ENCODE results near the gene PDAP1. TPM values are rescaled to one million over a fixed set of nuclear protein-coding genes. Genes with fewer than 3 reads are reported as not detected.
A peak's percentile ranks its signal among the peaks of the same experiment; 100 is the strongest.

PDAP1 gene
- total RNA-seq, 1 experiment from 2014 or later, result 180 TPM

- TF ChIP-seq CTCF (IDR thresholded peaks at IDR 0.05; ENCODE audit: insufficient read depth in 1 of 2, low read depth in 1 of 2, low read length in 1 of 2, severe bottlenecking in 1 of 2, unreplicated experiment in 1 of 2), result no peak
- peaks cover 14% of the 10 kb centered on the region for H3K4me1 Mint-ChIP-seq (ENCODE audit: low read depth, unreplicated experiment)
- H3K4me1 ChIP-seq, result peaks cover 59% of the 10 kb centered on the region
- no peaks in the 10 kb centered on the region for H3K27me3 ChIP-seq (replicated peaks; ENCODE audit: control insufficient read depth, insufficient read depth, low read length)
- no peak for DNase-seq
- no peak overlapping the region for H3K4me3 Mint-ChIP-seq (ENCODE audit: unreplicated experiment)
- POLR2A ChIA-PET, result no interaction called here
- H3K36me3 ChIP-seq (ENCODE audit: control insufficient read depth, insufficient read depth, low read length), result peaks cover 16% of the 10 kb centered on the region
- H3K9me3 ChIP-seq, result no peaks in the 10 kb centered on the region
- H3K9me3 Mint-ChIP-seq (ENCODE audit: unreplicated experiment), result no peaks in the 10 kb centered on the region
- CTCF ChIA-PET, result no interaction called here
- BruUV-seq (replicated peaks), result no TSS peak
- H3K36me3 Mint-ChIP-seq (ENCODE audit: insufficient read depth, unreplicated experiment), result peaks cover 90% of the 10 kb centered on the region
- H3K4me3 ChIP-seq (ENCODE audit: low read depth, low read length), result no peak overlapping the region
- intact Hi-C loops (cut with micrococcal nuclease; ENCODE audit: unreplicated experiment), result no loop called here
- H3K27ac Mint-ChIP-seq (ENCODE audit: unreplicated experiment), result no peak overlapping the region
- no peaks in the 10 kb centered on the region for H3K27me3 Mint-ChIP-seq (ENCODE audit: insufficient read depth, unreplicated experiment)
Measured at GRCh38 chr7:99429756-99430155, 21.4 kb upstream of the PDAP1 start.

GRCh38 chr7:99428972-99429566 is 20.7 kb upstream of the PDAP1 start:
- CTCF ChIA-PET, result interaction anchor here (1.0 kb wide), 1 partner anchor 9 kb away, joined by 3 read pairs; no protein-coding TSS in a partner anchor
- H3K9me3 Mint-ChIP-seq (ENCODE audit: unreplicated experiment), result no peaks in the 10 kb centered on the region
- DNase-seq, result no peak
- Histone ChIP-seq H3K36me3 (ENCODE audit: control insufficient read depth, insufficient read depth, low read length) (peaks cover 19% of the 10 kb centered on the region), H3K4me3 (ENCODE audit: low read depth, low read length) (no peak overlapping the region), H3K4me1 (peaks cover 56% of the 10 kb centered on the region), H3K27me3 (replicated peaks; ENCODE audit: control insufficient read depth, insufficient read depth, low read length) (no peaks in the 10 kb centered on the region), H3K9me3 (no peaks in the 10 kb centered on the region)
- no peak overlapping the region for H3K4me3 Mint-ChIP-seq (ENCODE audit: unreplicated experiment)
- no TSS peak for BruUV-seq (replicated peaks)
- peaks cover 14% of the 10 kb centered on the region for H3K4me1 Mint-ChIP-seq (ENCODE audit: low read depth, unreplicated experiment)
- intact Hi-C loops (cut with micrococcal nuclease; ENCODE audit: unreplicated experiment), result no loop called here
- H3K27ac Mint-ChIP-seq (ENCODE audit: unreplicated experiment), result peak overlapping the region; percentile 87
- no peaks in the 10 kb centered on the region for H3K27me3 Mint-ChIP-seq (ENCODE audit: insufficient read depth, unreplicated experiment)
- H3K36me3 Mint-ChIP-seq (ENCODE audit: insufficient read depth, unreplicated experiment), result peaks cover 90% of the 10 kb centered on the region
- no peak for TF ChIP-seq CTCF (IDR thresholded peaks at IDR 0.05; ENCODE audit: insufficient read depth in 1 of 2, low read depth in 1 of 2, low read length in 1 of 2, severe bottlenecking in 1 of 2, unreplicated experiment in 1 of 2)
- POLR2A ChIA-PET, result no interaction called here

- Mint-ChIP-seq H3K27me3 (ENCODE audit: insufficient read depth, unreplicated experiment) (no peaks in the 10 kb centered on the region), H3K36me3 (ENCODE audit: insufficient read depth, unreplicated experiment) (peaks cover 90% of the 10 kb centered on the region), H3K27ac (ENCODE audit: unreplicated experiment) (peak overlapping the region; percentile 66), H3K9me3 (ENCODE audit: unreplicated experiment) (no peaks in the 10 kb centered on the region), H3K4me3 (ENCODE audit: unreplicated experiment) (no peak overlapping the region), H3K4me1 (ENCODE audit: low read depth, unreplicated experiment) (peaks cover 9% of the 10 kb centered on the region)
- ChIA-PET CTCF (no interaction called here), POLR2A (no interaction called here)
- intact Hi-C loops (cut with micrococcal nuclease; ENCODE audit: unreplicated experiment), result no loop called here
- no TSS peak for BruUV-seq (replicated peaks)
- H3K9me3 ChIP-seq, result no peaks in the 10 kb centered on the region
- DNase-seq, result no peak
- no peak overlapping the region for H3K4me3 ChIP-seq (ENCODE audit: low read depth, low read length)
- TF ChIP-seq CTCF (IDR thresholded peaks at IDR 0.05; ENCODE audit: insufficient read depth in 1 of 2, low read depth in 1 of 2, low read length in 1 of 2, severe bottlenecking in 1 of 2, unreplicated experiment in 1 of 2), result no peak
- H3K4me1 ChIP-seq, result peaks cover 24% of the 10 kb centered on the region
- no peaks in the 10 kb centered on the region for H3K27me3 ChIP-seq (replicated peaks; ENCODE audit: control insufficient read depth, insufficient read depth, low read length)
- peaks cover 18% of the 10 kb centered on the region for H3K36me3 ChIP-seq (ENCODE audit: control insufficient read depth, insufficient read depth, low read length)
Measured at GRCh38 chr7:99424932-99425730, 16.7 kb upstream of the PDAP1 start.

Data from Caco-2 (cell line).